ENCODE measurements around the gene GMFB. TPM values are rescaled to one million over a fixed set of nuclear protein-coding genes. Genes with fewer than 3 reads are reported as not detected.

The GMFB gene
- total and polyA plus RNA-seq, 10 of the 15 experiments (the other 5 are each of a cell fraction or from before 2014, with no cell fraction given): 29.3 to 71.0 (median 50.8) TPM

GRCh38 chr14:54453252-54453651, 35.5 kb downstream of the GMFB start (continued):
- TF ChIP-seq PRDM15 (CRISPR knock-in tag; IDR thresholded peaks at IDR 0.05) (no peak), KLF5 (IDR thresholded peaks at IDR 0.05; ENCODE audit: partially characterized antibody) (no peak), FOXM1 (IDR thresholded peaks at IDR 0.05; ENCODE audit: low read depth, low read length) (no peak), MXI1 (IDR thresholded peaks at IDR 0.05; ENCODE audit: low read depth, low read length) (no peak), NFYB (IDR thresholded peaks at IDR 0.05; ENCODE audit: insufficient read depth, low read depth, low read length) (no peak), ZNF217 (IDR thresholded peaks at IDR 0.05) (no peak), ZBTB4 (CRISPR knock-in tag; IDR thresholded peaks at IDR 0.05) (no peak)
